ENCODE measurements around the gene PCSK5. TPM values are rescaled to one million over a fixed set of nuclear protein-coding genes. Genes with fewer than 3 reads are reported as not detected.
A peak's percentile ranks its signal among the peaks of the same experiment; 100 is the strongest.

PCSK5 gene
- polyA plus RNA-seq, 3 donors from 2014 or later, result 5.7 to 17.2 (median 7.3) TPM

GRCh38 chr9:75870450-75870849, 20.0 kb upstream of the PCSK5 start:
- no peak overlapping the region for H3K27ac Mint-ChIP-seq

DNA sequence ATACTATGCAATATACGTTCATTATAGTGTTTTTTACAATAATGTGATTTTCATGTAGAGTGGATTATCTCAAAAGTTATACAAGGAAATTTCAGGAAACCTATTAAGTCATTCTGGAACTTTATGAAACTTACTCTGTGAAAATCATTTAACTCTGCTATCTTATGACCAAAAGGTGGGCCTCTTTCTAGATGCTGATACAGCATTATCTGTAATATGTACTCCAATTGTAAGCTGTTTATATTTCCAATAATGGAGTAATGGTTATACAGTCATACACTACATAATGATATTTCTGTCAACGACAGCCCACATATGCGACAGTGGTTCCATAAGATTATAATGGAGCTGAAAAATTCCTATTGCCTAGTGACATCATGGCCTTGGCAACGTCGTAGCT, 18.8 kb upstream of the PCSK5 start:
- Mint-ChIP-seq H3K27ac (no peak overlapping the region), H3K4me1 (no peaks in the 10 kb centered on the region), H3K9me3 (no peaks in the 10 kb centered on the region), H3K27me3 (ENCODE audit: low read depth in 3 of 3) (peaks cover 2 to 5% (median 3%) of the 10 kb centered on the region in 3 donors), H3K4me3 (no peak overlapping the region), H3K36me3 (no peaks in the 10 kb centered on the region)
- DNase-seq, result no peak

More at GRCh38 chr9:75870450-75870849, 20.0 kb upstream of the PCSK5 start:
- no peaks in the 10 kb centered on the region for H3K36me3 Mint-ChIP-seq
- no peaks in the 10 kb centered on the region for H3K9me3 Mint-ChIP-seq
- H3K4me3 Mint-ChIP-seq, result no peak overlapping the region
- H3K27me3 Mint-ChIP-seq (ENCODE audit: low read depth in 3 of 3), result peaks cover 3 to 5% (median 3%) of the 10 kb centered on the region in 3 donors
- no peak for DNase-seq
- no peaks in the 10 kb centered on the region for H3K4me1 Mint-ChIP-seq

DNA sequence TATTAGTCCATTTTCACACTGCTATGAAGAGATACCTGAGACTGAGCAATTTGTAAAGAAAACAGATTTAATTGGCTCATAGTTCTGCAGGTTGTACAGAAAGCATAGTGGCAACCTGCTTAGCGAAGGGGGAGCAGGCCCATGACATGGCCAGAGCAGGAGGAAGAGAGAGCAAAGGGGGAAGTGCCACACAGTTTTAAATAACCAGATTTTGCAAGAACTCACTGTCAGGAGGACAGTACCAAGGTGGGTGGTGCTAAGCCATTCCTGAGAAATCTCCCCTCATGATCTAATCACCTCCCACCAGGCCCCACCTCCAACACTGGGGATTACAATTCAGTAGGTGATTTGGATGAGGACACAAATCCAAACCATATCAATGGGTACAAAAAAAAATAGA, 16.8 kb upstream of the PCSK5 start:
- Mint-ChIP-seq H3K36me3 (no peaks in the 10 kb centered on the region), H3K27me3 (ENCODE audit: low read depth in 3 of 3) (peaks cover 2 to 5% (median 4%) of the 10 kb centered on the region in 3 donors), H3K9me3 (no peaks in the 10 kb centered on the region), H3K4me1 (no peaks in the 10 kb centered on the region), H3K27ac (no peak overlapping the region), H3K4me3 (no peak overlapping the region)
- no peak for DNase-seq

DNA sequence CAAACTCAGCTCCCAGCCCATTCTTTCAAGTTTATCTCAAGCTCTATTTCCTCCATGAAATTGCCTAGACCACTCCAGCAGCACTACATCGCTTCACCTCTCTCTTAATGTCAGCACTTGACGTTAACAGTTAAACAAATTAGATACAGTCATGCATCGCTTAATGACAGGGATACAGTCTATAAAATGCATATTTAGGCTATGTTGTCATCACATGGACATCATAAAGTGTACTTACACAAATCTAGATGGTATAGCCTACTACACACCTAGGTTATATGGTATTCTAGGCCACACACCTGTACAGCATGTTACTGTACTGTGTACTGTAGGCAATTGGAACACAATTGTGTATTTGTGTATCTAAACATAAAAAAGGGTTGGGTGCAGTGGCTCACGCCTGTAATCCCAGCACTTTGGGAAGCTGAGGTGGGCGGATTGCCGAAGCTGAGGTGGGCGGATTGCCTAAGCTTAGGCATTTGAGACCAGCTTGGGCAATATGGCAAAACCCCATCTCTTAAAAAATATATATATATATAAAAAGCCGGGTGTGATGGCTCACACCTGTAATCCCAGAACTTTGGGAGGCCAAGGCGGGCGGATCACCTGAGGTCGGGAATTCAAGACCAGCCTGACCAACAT, 13.4 kb upstream of the PCSK5 start:
- H3K36me3 Mint-ChIP-seq, result no peaks in the 10 kb centered on the region
- no peak for DNase-seq
- no peak overlapping the region for H3K27ac Mint-ChIP-seq
- H3K4me3 Mint-ChIP-seq, result no peak overlapping the region
- no peaks in the 10 kb centered on the region for H3K4me1 Mint-ChIP-seq
- no peaks in the 10 kb centered on the region for H3K9me3 Mint-ChIP-seq
- H3K27me3 Mint-ChIP-seq (ENCODE audit: low read depth in 3 of 3), result peaks cover 2 to 9% (median 4%) of the 10 kb centered on the region in 3 donors

DNA sequence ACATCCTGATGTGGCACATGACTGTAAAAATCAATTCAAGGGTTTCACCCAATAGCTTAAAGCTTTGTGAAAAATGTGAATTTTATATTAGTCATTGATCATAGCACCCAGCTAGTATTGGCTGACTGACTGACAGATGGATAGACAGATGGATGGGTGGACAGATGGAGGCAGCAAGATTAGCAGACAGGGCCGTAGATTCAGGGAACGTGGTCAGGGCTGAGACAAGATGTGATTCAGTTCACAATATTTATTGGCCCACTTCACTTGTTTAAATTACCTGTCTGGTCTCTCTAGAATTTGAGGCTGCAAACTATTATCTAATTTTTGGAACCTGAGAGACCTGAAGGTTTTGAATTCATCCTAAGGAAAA, 12.0 kb upstream of the PCSK5 start:
- no peak overlapping the region for H3K4me3 Mint-ChIP-seq
- H3K4me1 Mint-ChIP-seq, result no peaks in the 10 kb centered on the region
- no peaks in the 10 kb centered on the region for H3K36me3 Mint-ChIP-seq
- no peak overlapping the region for H3K27ac Mint-ChIP-seq
- DNase-seq, result no peak
- no peaks in the 10 kb centered on the region for H3K9me3 Mint-ChIP-seq
- H3K27me3 Mint-ChIP-seq (ENCODE audit: low read depth in 3 of 3), result peaks cover 2 to 10% (median 6%) of the 10 kb centered on the region in 3 donors

DNA sequence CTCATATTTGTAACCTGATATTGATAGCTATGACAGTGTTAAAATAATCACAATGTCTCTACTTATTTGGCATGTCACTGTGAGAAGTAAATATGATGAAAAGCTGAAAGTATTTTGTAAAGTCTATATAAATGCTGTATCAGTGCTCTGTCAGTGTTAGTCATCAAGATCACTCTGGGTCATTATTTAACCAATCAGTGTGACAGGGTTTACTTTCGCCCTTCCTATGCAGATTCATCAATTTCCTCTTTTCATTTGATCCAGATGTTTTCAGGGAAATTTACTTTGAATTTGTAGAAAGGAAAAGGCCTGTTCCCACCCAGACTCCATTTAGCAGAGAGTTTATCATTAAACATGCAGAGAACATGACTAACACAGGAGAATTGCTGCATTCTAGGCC, 9.9 kb upstream of the PCSK5 start:
- Mint-ChIP-seq H3K27me3 (ENCODE audit: low read depth in 3 of 3) (peaks cover 0 to 9% (median 8%) of the 10 kb centered on the region in 3 donors), H3K27ac (no peak overlapping the region), H3K4me1 (no peaks in the 10 kb centered on the region), H3K36me3 (no peaks in the 10 kb centered on the region), H3K4me3 (no peak overlapping the region), H3K9me3 (no peaks in the 10 kb centered on the region)
- DNase-seq, result no peak

GRCh38 chr9:75881761-75882160, 8.7 kb upstream of the PCSK5 start:
- Mint-ChIP-seq H3K4me3 (no peak overlapping the region), H3K9me3 (no peaks in the 10 kb centered on the region), H3K36me3 (no peaks in the 10 kb centered on the region), H3K27me3 (ENCODE audit: low read depth in 3 of 3) (peaks cover 0 to 9% (median 8%) of the 10 kb centered on the region in 3 donors), H3K27ac (no peak overlapping the region), H3K4me1 (no peaks in the 10 kb centered on the region)
- no peak for DNase-seq

DNA sequence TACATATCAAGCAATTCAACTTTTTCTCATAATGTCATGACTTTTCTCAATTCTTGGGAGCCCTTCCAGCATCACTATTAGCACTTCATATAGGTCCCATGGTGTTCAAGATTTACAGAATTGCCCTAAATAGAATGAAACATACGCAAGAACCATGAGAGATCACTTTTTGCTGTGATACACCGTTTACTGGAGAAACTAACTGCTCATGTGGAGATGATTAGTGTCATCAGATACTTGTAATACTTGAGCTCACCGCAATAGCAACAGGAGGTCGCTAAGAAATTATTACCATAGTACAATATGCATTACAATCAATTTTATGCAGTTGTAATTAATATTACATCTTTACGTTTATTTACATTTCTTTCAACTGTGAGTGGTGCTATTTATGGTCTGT, 4.8 kb upstream of the PCSK5 start:
- Mint-ChIP-seq H3K4me3 (no peak overlapping the region), H3K27me3 (ENCODE audit: low read depth in 3 of 3) (peaks cover 2 to 12% (median 8%) of the 10 kb centered on the region in 3 donors), H3K36me3 (no peaks in the 10 kb centered on the region), H3K4me1 (peaks cover 14 to 19% of the 10 kb centered on the region in 2 donors), H3K9me3 (no peaks in the 10 kb centered on the region), H3K27ac (no peak overlapping the region)
- no peak for DNase-seq

DNA sequence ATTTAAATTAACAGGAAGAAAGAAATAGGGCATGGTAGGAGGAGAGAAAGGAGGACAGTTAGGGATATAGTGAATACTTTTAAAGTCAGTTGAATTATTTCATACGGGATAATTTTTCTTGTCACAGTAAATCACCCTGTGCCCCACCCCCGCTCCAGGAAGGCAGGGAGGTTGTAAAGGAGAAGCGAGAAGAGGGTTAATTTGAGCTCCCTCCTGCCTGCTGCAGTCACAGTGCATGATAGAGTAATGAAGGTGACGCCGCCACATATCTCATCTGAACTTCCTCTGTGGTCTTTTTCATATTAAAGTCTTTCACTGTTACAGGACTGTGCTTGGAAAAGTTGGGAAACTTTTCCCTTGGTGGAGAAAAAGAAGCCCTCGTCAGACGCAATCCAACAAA, 896 bp upstream of the PCSK5 start:
- Mint-ChIP-seq H3K27me3 (ENCODE audit: low read depth in 3 of 3) (peaks cover 9 to 14% (median 13%) of the 10 kb centered on the region in 3 donors), H3K27ac (peak overlapping the region; percentile 53 to 91 (median 80)), H3K4me3 (peak overlapping the region; percentile 92 to 99 (median 94)), H3K4me1 (peaks cover 32 to 34% of the 10 kb centered on the region in 2 donors), H3K9me3 (no peaks in the 10 kb centered on the region), H3K36me3 (no peaks in the 10 kb centered on the region)
- DNase-seq, result peak in 1 of 3 donors; percentile 1

GRCh38 chr9:75889977-75890471, 449 bp upstream of the PCSK5 start:
- no peaks in the 10 kb centered on the region for H3K9me3 Mint-ChIP-seq
- DNase-seq, result no peak
- H3K27me3 Mint-ChIP-seq (ENCODE audit: low read depth in 3 of 3), result peaks cover 9 to 14% (median 13%) of the 10 kb centered on the region in 3 donors
- H3K27ac Mint-ChIP-seq, result peak overlapping the region; percentile 53 to 91 (median 80)
- no peaks in the 10 kb centered on the region for H3K36me3 Mint-ChIP-seq
- H3K4me3 Mint-ChIP-seq, result peak overlapping the region; percentile 92 to 99 (median 94)
- peaks cover 32 to 34% of the 10 kb centered on the region in 2 donors for H3K4me1 Mint-ChIP-seq

- H3K36me3 Mint-ChIP-seq, result no peaks in the 10 kb centered on the region
- no peaks in the 10 kb centered on the region for H3K9me3 Mint-ChIP-seq
- H3K4me3 Mint-ChIP-seq, result peak overlapping the region; percentile 84 to 92 (median 88)
- DNase-seq, result peak in 2 of 3 donors; percentile 23 to 32
- H3K4me1 Mint-ChIP-seq, result peaks cover 32 to 34% of the 10 kb centered on the region in 2 donors
- H3K27me3 Mint-ChIP-seq (ENCODE audit: low read depth in 3 of 3), result peaks cover 9 to 14% (median 13%) of the 10 kb centered on the region in 3 donors
- peak overlapping the region in 2 of 6 donors; percentile 59 to 66 for H3K27ac Mint-ChIP-seq
These were observed 836 bp downstream of the PCSK5 start for GRCh38 chr9:75891277-75891741.

GRCh38 chr9:75891771-75892215, 1.3 kb downstream of the PCSK5 start:
- peaks cover 32 to 34% of the 10 kb centered on the region in 2 donors for H3K4me1 Mint-ChIP-seq
- H3K9me3 Mint-ChIP-seq, result no peaks in the 10 kb centered on the region
- no peaks in the 10 kb centered on the region for H3K36me3 Mint-ChIP-seq
- peak overlapping the region in 2 of 6 donors; percentile 5 to 47 for H3K27ac Mint-ChIP-seq
- peaks cover 9 to 14% (median 13%) of the 10 kb centered on the region in 3 donors for H3K27me3 Mint-ChIP-seq (ENCODE audit: low read depth in 3 of 3)
- peak in 2 of 3 donors; percentile 1 to 5 for DNase-seq
- H3K4me3 Mint-ChIP-seq, result peak overlapping the region; percentile 84 to 92 (median 88)

- Mint-ChIP-seq H3K4me1 (peaks cover 32 to 34% of the 10 kb centered on the region in 2 donors), H3K4me3 (peak overlapping the region; percentile 84 to 92 (median 88)), H3K9me3 (no peaks in the 10 kb centered on the region), H3K36me3 (no peaks in the 10 kb centered on the region), H3K27me3 (ENCODE audit: low read depth in 3 of 3) (peaks cover 9 to 14% (median 13%) of the 10 kb centered on the region in 3 donors), H3K27ac (peak overlapping the region in 2 of 6 donors; percentile 5 to 47)
- peak in 1 of 3 donors; percentile 3 for DNase-seq
These were observed 1.9 kb downstream of the PCSK5 start for GRCh38 chr9:75892216-75892911.

DNA sequence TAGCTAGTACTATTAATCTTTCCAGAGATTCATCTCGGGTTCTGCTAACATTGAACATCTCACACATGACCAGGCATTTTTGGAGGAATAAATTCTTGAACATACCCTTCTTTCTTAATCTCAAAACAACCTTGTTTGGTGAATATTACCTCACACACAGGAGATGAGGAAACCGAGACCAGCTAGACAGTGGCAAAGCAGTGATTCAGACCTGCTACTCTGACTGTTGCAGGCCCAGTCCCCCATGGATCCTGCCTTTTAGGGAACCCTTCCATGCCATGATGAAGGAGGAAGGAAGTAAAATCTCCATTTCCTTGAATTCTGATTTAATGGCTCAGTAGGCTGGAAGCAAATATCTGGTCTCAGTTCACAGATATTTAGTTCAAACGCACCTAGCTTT, 2.6 kb downstream of the PCSK5 start:
- H3K27ac Mint-ChIP-seq, result no peak overlapping the region
- peak overlapping the region; percentile 27 to 92 (median 56) for H3K4me3 Mint-ChIP-seq
- no peaks in the 10 kb centered on the region for H3K36me3 Mint-ChIP-seq
- H3K9me3 Mint-ChIP-seq, result no peaks in the 10 kb centered on the region
- H3K4me1 Mint-ChIP-seq, result peaks cover 30 to 34% of the 10 kb centered on the region in 2 donors
- no peak for DNase-seq
- H3K27me3 Mint-ChIP-seq (ENCODE audit: low read depth in 3 of 3), result peaks cover 7 to 14% (median 13%) of the 10 kb centered on the region in 3 donors

Measured in immature natural killer cell (primary cell).